T-cell (primary cell): ENCODE measurements around the gene SERPINA9. TPM values are rescaled to one million over a fixed set of nuclear protein-coding genes. Genes with fewer than 3 reads are reported as not detected.
"Not testable (repeated sequence)": the region's sequence is repeated elsewhere in the genome, so short reads cannot be mapped to it uniquely, and the experiment has no call there.

Experiments
- ATAC-seq, 4 experiments: fragments of 200-7000 bp in 3 of 4; fragments of 150-1000 bp in 1 of 4; cut with Tn5 transposase; replicated peaks in 1 of 4; 1 replicate in 3 of 4; 2 replicates in 1 of 4; pipeline ENCODE4 v1.10.0; 2021; ENCODE audit warnings: moderate library complexity in 3 of 4, mild to moderate bottlenecking in 2 of 4, moderate number of reproducible peaks in 1 of 4
- CTCF ChIA-PET, 2 donors: fragments of 300-600 bp; sonication (Branson Sonifier 250); formaldehyde crosslinking; loops; one replicate each; lab custom pipeline; 2022; ENCODE audit warnings: antibody characterized with exemption in 2 of 2; lab: Charles Lee
- POLR2A ChIA-PET, 2 donors: fragments of 300-600 bp; sonication (Branson Sonifier 250); formaldehyde crosslinking; loops; one replicate each; lab custom pipeline; 2022; ENCODE audit warnings: antibody characterized with exemption in 2 of 2; lab: Charles Lee
- DNase-seq, 35 experiments: peaks; one replicate each; pipeline versions ENCODE4 v3.0.0 to v3.0.0-alpha.2; 2013 to 2023
- H3K27ac ChIP-seq: one replicate; pipeline ENCODE4 v1.5.1; 2013; ENCODE audit warnings: low read length
- H3K27me3 ChIP-seq, 2 experiments: replicated peaks in 1 of 2; 1 replicate in 1 of 2; 2 replicates in 1 of 2; pipeline versions ENCODE4 v1.6.1 to v1.7.0; 2013; ENCODE audit warnings: low read length in 1 of 2, mixed read lengths in 1 of 2; ENCODE audit not compliant: control insufficient read depth in 2 of 2, insufficient read depth in 2 of 2; ENCODE audit errors: extremely low read depth in 1 of 2
- H3K36me3 ChIP-seq, 2 donors: 1 replicate in 1 of 2; 2 replicates in 1 of 2; pipeline versions ENCODE4 v1.6.1 to v1.7.0; 2013; ENCODE audit warnings: low read length in 1 of 2; ENCODE audit not compliant: control insufficient read depth in 2 of 2, insufficient read depth in 1 of 2; ENCODE audit errors: extremely low read depth in 1 of 2
- H3K4me1 ChIP-seq, 2 experiments: 1 replicate in 1 of 2; 2 replicates in 1 of 2; pipeline versions ENCODE4 v1.6.1 to v1.7.0; 2013; ENCODE audit warnings: low read length in 2 of 2, mixed read lengths in 1 of 2; ENCODE audit not compliant: insufficient read depth in 2 of 2, control insufficient read depth in 1 of 2; ENCODE audit errors: extremely low read depth in 1 of 2
- H3K4me3 ChIP-seq, 2 donors: 1 replicate in 1 of 2; 2 replicates in 1 of 2; pipeline versions ENCODE4 v1.5.1 to v1.7.0; 2013; ENCODE audit warnings: mild to moderate bottlenecking in 2 of 2, low read length in 1 of 2, moderate library complexity in 1 of 2; ENCODE audit not compliant: control insufficient read depth in 1 of 2; ENCODE audit errors: extremely low read depth in 1 of 2
- H3K9me3 ChIP-seq: 2 replicates; pipeline ENCODE4 v1.7.0; 2013
- H3K27ac Mint-ChIP-seq, 2 donors: one replicate each; pipeline ENCODE4 v1.8.0; 2020 to 2021; ENCODE audit warnings: mild to moderate bottlenecking in 2 of 2, mixed read lengths in 2 of 2
- H3K27me3 Mint-ChIP-seq, 2 donors: one replicate each; pipeline ENCODE4 v1.8.0; 2021 to 2022; ENCODE audit warnings: mixed read lengths in 2 of 2
- H3K36me3 Mint-ChIP-seq: one replicate; pipeline ENCODE4 v1.8.0; 2021; ENCODE audit warnings: mixed read lengths
- H3K4me1 Mint-ChIP-seq, 3 donors: one replicate each; pipeline ENCODE4 v1.8.0; 2020 to 2022; ENCODE audit warnings: mixed read lengths in 3 of 3, mild to moderate bottlenecking in 1 of 3
- H3K4me3 Mint-ChIP-seq, 3 donors: one replicate each; pipeline ENCODE4 v1.8.0; 2020 to 2022; ENCODE audit warnings: mild to moderate bottlenecking in 3 of 3, mixed read lengths in 3 of 3, moderate library complexity in 3 of 3
- H3K9me3 Mint-ChIP-seq, 3 donors: one replicate each; pipeline ENCODE4 v1.8.0; 2020 to 2022; ENCODE audit warnings: mixed read lengths in 3 of 3
- WGBS: methylation state at CpG from one replicate; pipeline ENCODE4 v1.1.5; 2013; ENCODE audit warnings: missing lambda C conversion rate; ENCODE audit not compliant: insufficient coverage; 5-methylcytosine and 5-hydroxymethylcytosine counted together
- total RNA-seq, 35 experiments: library from RNA in 6 of 35; stranded (reverse) in 6 of 35; fragments of 120-200 nt in 1 of 35; gene quantifications; one replicate each; pipeline versions ENCODE4 v1.2.1 to v1.2.4 and lab custom pipeline; 2013 to 2026

Gene SERPINA9
- total RNA-seq, 5 donors from 2014 or later (not counting 1 experiment from before 2014, with no cell fraction given): not detected

GRCh38 chr14:94484481-94484880 is 8.5 kb upstream of the SERPINA9 start:
- Histone ChIP-seq H3K36me3 (no peaks in the 10 kb centered on the region), H3K27me3 (peaks cover 0 to 28% of the 10 kb centered on the region in 2 experiments), H3K4me1 (peaks cover 0 to 11% of the 10 kb centered on the region in 2 experiments), H3K27ac (no peak overlapping the region), H3K4me3 (no peak overlapping the region), H3K9me3 (no peaks in the 10 kb centered on the region)
- H3K9me3 Mint-ChIP-seq: peaks cover 0 to 2% (median 0%) of the 10 kb centered on the region in 3 donors
- 83% methylated on average over 3 of the region's 5 CpGs for WGBS
- CTCF ChIA-PET: interaction anchor here in 1 of 2 donors (0.6 kb wide), 1 partner anchor 1196 kb away, joined by 3 read pairs; no protein-coding TSS in a partner anchor
- no peaks in the 10 kb centered on the region for H3K36me3 Mint-ChIP-seq
- DNase-seq (no peak), ATAC-seq (no peak)
- H3K27ac Mint-ChIP-seq: no peak overlapping the region
- POLR2A ChIA-PET: interaction anchor here in 1 of 2 donors (0.7 kb wide), 1 partner anchor 10 kb away, joined by 4 read pairs; no protein-coding TSS in a partner anchor
- H3K4me1 Mint-ChIP-seq: peaks cover 0 to 5% (median 4%) of the 10 kb centered on the region in 3 donors
- peaks cover 20 to 38% of the 10 kb centered on the region in 2 donors for H3K27me3 Mint-ChIP-seq
- H3K4me3 Mint-ChIP-seq: no peak overlapping the region

- H3K36me3 ChIP-seq: no peaks in the 10 kb centered on the region
- ChIA-PET POLR2A (no interaction called here), CTCF (interaction anchor here in 1 of 2 donors (0.6 kb wide), 1 partner anchor 1196 kb away, joined by 3 read pairs; no protein-coding TSS in a partner anchor)
- WGBS: 79% methylated on average over 3 of the region's 7 CpGs
- DNase-seq (no peak), ATAC-seq (no peak)
- H3K4me1 ChIP-seq: peaks cover 0 to 11% of the 10 kb centered on the region in 2 experiments
- H3K36me3 Mint-ChIP-seq: no peaks in the 10 kb centered on the region
- no peak overlapping the region for H3K27ac ChIP-seq
- H3K27me3 Mint-ChIP-seq: peaks cover 20 to 36% of the 10 kb centered on the region in 2 donors
- H3K27me3 ChIP-seq: peaks cover 0 to 28% of the 10 kb centered on the region in 2 experiments
- H3K4me3 Mint-ChIP-seq: no peak overlapping the region
- H3K4me1 Mint-ChIP-seq: peaks cover 0 to 5% (median 4%) of the 10 kb centered on the region in 3 donors
- H3K4me3 ChIP-seq: no peak overlapping the region
- H3K27ac Mint-ChIP-seq: no peak overlapping the region
- peaks cover 2 to 9% (median 3%) of the 10 kb centered on the region in 3 donors for H3K9me3 Mint-ChIP-seq
- H3K9me3 ChIP-seq: no peaks in the 10 kb centered on the region
These were observed 7.8 kb upstream of the SERPINA9 start for GRCh38 chr14:94483729-94484275.

DNA sequence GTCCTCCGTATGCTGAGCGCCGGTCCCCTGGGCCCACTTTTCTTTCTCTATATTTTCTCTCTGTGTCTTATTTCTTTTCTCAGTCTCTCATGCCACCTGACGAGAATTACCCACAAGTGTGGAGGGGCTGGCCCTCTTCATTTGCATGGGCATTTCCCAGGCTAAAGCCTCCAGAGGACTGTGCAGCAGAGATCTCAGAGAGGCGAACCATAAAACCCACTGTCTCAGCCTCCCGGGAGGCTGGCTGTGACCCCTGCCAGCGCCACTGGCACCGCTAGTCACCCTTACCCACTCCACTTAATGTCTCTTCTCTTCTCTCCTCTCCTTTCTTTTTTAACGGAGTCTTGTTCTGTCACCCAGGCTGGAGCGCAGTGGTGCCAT is 7.1 kb upstream of the SERPINA9 start:
- H3K4me1 Mint-ChIP-seq: peaks cover 0 to 5% (median 4%) of the 10 kb centered on the region in 3 donors
- H3K27ac Mint-ChIP-seq: no peak overlapping the region
- H3K4me3 Mint-ChIP-seq: no peak overlapping the region
- CTCF ChIA-PET: no interaction called here
- no peak for ATAC-seq
- 83% methylated on average over 7 of the region's 10 CpGs for WGBS
- POLR2A ChIA-PET: no interaction called here
- Histone ChIP-seq H3K36me3 (no peaks in the 10 kb centered on the region), H3K27me3 (peaks cover 0 to 28% of the 10 kb centered on the region in 2 experiments), H3K27ac (no peak overlapping the region), H3K4me3 (no peak overlapping the region), H3K4me1 (peaks cover 0 to 11% of the 10 kb centered on the region in 2 experiments), H3K9me3 (no peaks in the 10 kb centered on the region)
- no peak for DNase-seq
- H3K36me3 Mint-ChIP-seq: no peaks in the 10 kb centered on the region
- H3K9me3 Mint-ChIP-seq: peaks cover 6 to 16% (median 10%) of the 10 kb centered on the region in 3 donors
- peaks cover 15 to 32% of the 10 kb centered on the region in 2 donors for H3K27me3 Mint-ChIP-seq

GRCh38 chr14:94482132-94483070 is 6.4 kb upstream of the SERPINA9 start:
- H3K4me1 ChIP-seq: peaks cover 0 to 11% of the 10 kb centered on the region in 2 experiments
- peaks cover 0 to 26% of the 10 kb centered on the region in 2 experiments for H3K27me3 ChIP-seq
- H3K4me1 Mint-ChIP-seq, H3K27ac Mint-ChIP-seq, ATAC-seq, H3K4me3 Mint-ChIP-seq, H3K4me3 ChIP-seq, H3K27ac ChIP-seq, H3K36me3 Mint-ChIP-seq, H3K36me3 ChIP-seq, DNase-seq, H3K9me3 ChIP-seq, POLR2A ChIA-PET, CTCF ChIA-PET: not testable (repeated sequence)
- H3K27me3 Mint-ChIP-seq: peaks cover 15 to 29% of the 10 kb centered on the region in 2 donors
- H3K9me3 Mint-ChIP-seq: peaks cover 6 to 22% (median 14%) of the 10 kb centered on the region in 3 donors
- WGBS: 79% methylated on average over 4 of the region's 10 CpGs

GRCh38 chr14:94481468-94482131 is 5.6 kb upstream of the SERPINA9 start:
- Histone ChIP-seq H3K27me3 (peaks cover 0 to 18% of the 10 kb centered on the region in 2 experiments), H3K36me3 (no peaks in the 10 kb centered on the region), H3K27ac (no peak overlapping the region), H3K9me3 (no peaks in the 10 kb centered on the region), H3K4me3 (no peak overlapping the region), H3K4me1 (peaks cover 0 to 9% of the 10 kb centered on the region in 2 experiments)
- Mint-ChIP-seq H3K27ac (no peak overlapping the region), H3K4me3 (no peak overlapping the region), H3K27me3 (peaks cover 15 to 21% of the 10 kb centered on the region in 2 donors), H3K4me1 (peaks cover 0 to 5% (median 4%) of the 10 kb centered on the region in 3 donors), H3K36me3 (no peaks in the 10 kb centered on the region), H3K9me3 (peaks cover 6 to 24% (median 15%) of the 10 kb centered on the region in 3 donors)
- CTCF ChIA-PET: no interaction called here
- DNase-seq (no peak), ATAC-seq (no peak)
- POLR2A ChIA-PET: no interaction called here
- WGBS: 100% methylated on average over 2 of the region's 5 CpGs

GRCh38 chr14:94480809-94481208 is 4.8 kb upstream of the SERPINA9 start:
- H3K9me3 ChIP-seq: no peaks in the 10 kb centered on the region
- H3K36me3 ChIP-seq: no peaks in the 10 kb centered on the region
- DNase-seq (no peak), ATAC-seq (no peak)
- no peak overlapping the region for H3K4me3 ChIP-seq
- Mint-ChIP-seq H3K27me3 (peaks cover 11 to 14% of the 10 kb centered on the region in 2 donors), H3K4me3 (no peak overlapping the region), H3K9me3 (peaks cover 6 to 24% (median 15%) of the 10 kb centered on the region in 3 donors), H3K4me1 (no peaks in the 10 kb centered on the region), H3K36me3 (no peaks in the 10 kb centered on the region), H3K27ac (no peak overlapping the region)
- H3K4me1 ChIP-seq: peaks cover 0 to 1% of the 10 kb centered on the region in 2 experiments
- no peak overlapping the region for H3K27ac ChIP-seq
- CTCF ChIA-PET: no interaction called here
- peaks cover 0 to 10% of the 10 kb centered on the region in 2 experiments for H3K27me3 ChIP-seq
- POLR2A ChIA-PET: no interaction called here
- WGBS: 49% methylated on average over 2 of the region's 2 CpGs
